Measurements from ENCODE around the gene BLNK.
"Not testable (repeated sequence)": the region's sequence is repeated elsewhere in the genome, so short reads cannot be mapped to it uniquely, and the experiment has no call there.

Gene BLNK

GRCh38 chr10:96271016-96271815 is at the start of gene BLNK:
BLNK (minus strand) TSS chr10:96271569; CDS start chr10:96271398, 171 bp downstream.
- no peak for DNase-seq

- no peak for DNase-seq
These were observed 48.5 kb upstream of the BLNK start for GRCh38 chr10:96319754-96320474.

GRCh38 chr10:96317067-96317833 is 45.9 kb upstream of the BLNK start:
- no peak for DNase-seq

GRCh38 chr10:96313344-96313743 is 42.0 kb upstream of the BLNK start:
- DNase-seq = no peak

- no peak for DNase-seq
These were observed 39.9 kb upstream of the BLNK start for GRCh38 chr10:96311180-96311715.

GRCh38 chr10:96310321-96310669 is 38.9 kb upstream of the BLNK start:
- DNase-seq = no peak

- no peak for DNase-seq
These were observed 38.4 kb upstream of the BLNK start for GRCh38 chr10:96309628-96310320.

GRCh38 chr10:96308854-96309253 is 37.5 kb upstream of the BLNK start:
- DNase-seq = not testable (repeated sequence)

GRCh38 chr10:96306516-96306915 is 35.1 kb upstream of the BLNK start:
- no peak for DNase-seq

GRCh38 chr10:96305019-96305418 is 33.6 kb upstream of the BLNK start:
- DNase-seq = no peak

GRCh38 chr10:96304230-96304629 is 32.9 kb upstream of the BLNK start, which contains the start of gene DNTT:
DNTT (plus strand) TSS chr10:96304434; CDS start chr10:96304498, 64 bp downstream.
- DNase-seq = no peak

GRCh38 chr10:96301616-96302015 is 30.2 kb upstream of the BLNK start:
- DNase-seq = no peak

GRCh38 chr10:96299383-96299782 is 28.0 kb upstream of the BLNK start:
- DNase-seq = no peak

GRCh38 chr10:96298362-96298761 is 27.0 kb upstream of the BLNK start:
- no peak for DNase-seq

GRCh38 chr10:96297486-96297885 is 26.1 kb upstream of the BLNK start:
- no peak for DNase-seq

GRCh38 chr10:96295475-96295874 is 24.1 kb upstream of the BLNK start:
- DNase-seq = no peak

GRCh38 chr10:96292971-96293920 is 21.9 kb upstream of the BLNK start:
- DNase-seq = peak; percentile 36

- no peak for DNase-seq
These were observed 19.2 kb upstream of the BLNK start for GRCh38 chr10:96290368-96291133.

- DNase-seq = no peak
These were observed 18.0 kb upstream of the BLNK start for GRCh38 chr10:96289218-96289910.

GRCh38 chr10:96288151-96288621 is 16.8 kb upstream of the BLNK start:
- no peak for DNase-seq
